Subcutaneous adipose tissue (tissue), 4 donors: ENCODE results near the gene MCC. TPM values are rescaled to one million over a fixed set of nuclear protein-coding genes. Genes with fewer than 3 reads are reported as not detected.

Experiments used
- total RNA-seq, 4 donors: library from RNA; depleted of rRNA; stranded (reverse); fragments of >200 nt; gene quantifications; one replicate each; pipeline ENCODE4 v1.1.0, GENCODE V29; 2016
- TF ChIP-seq, protein P1 (sequence below): fragments of 450-650 bp; IDR thresholded peaks from one replicate; pipeline ENCODE4 v1.5.1; 2016; ENCODE audit warnings: low read depth, mild to moderate bottlenecking, control low read depth, antibody characterized with exemption, moderate library complexity

MCC gene
- total RNA-seq, 4 donors from 2014 or later, result 15.0 to 57.3 (median 23.7) TPM

DNA sequence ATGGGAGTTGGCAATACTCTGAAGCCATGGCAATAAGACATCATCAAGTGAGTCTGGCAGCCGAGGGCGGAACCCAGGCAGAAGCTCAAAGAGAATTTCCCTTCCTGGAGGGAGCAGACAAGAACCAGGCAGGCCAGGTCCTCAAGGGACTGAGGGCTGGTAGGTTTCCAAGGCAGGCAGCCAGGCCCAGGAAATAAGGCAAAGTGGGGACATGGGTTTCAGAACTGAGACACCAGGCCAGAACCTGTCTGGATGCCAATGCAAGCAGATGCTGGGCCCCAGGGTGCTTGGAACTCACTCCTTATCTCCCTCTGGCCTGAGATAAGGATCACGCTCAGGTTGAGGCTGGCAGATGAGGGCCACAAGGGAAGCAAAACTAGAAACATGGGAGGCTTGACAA lies 62.3 kb downstream of the MCC start:
- TF ChIP-seq, protein P1, sequence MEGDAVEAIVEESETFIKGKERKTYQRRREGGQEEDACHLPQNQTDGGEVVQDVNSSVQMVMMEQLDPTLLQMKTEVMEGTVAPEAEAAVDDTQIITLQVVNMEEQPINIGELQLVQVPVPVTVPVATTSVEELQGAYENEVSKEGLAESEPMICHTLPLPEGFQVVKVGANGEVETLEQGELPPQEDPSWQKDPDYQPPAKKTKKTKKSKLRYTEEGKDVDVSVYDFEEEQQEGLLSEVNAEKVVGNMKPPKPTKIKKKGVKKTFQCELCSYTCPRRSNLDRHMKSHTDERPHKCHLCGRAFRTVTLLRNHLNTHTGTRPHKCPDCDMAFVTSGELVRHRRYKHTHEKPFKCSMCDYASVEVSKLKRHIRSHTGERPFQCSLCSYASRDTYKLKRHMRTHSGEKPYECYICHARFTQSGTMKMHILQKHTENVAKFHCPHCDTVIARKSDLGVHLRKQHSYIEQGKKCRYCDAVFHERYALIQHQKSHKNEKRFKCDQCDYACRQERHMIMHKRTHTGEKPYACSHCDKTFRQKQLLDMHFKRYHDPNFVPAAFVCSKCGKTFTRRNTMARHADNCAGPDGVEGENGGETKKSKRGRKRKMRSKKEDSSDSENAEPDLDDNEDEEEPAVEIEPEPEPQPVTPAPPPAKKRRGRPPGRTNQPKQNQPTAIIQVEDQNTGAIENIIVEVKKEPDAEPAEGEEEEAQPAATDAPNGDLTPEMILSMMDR, result no peak

DNA sequence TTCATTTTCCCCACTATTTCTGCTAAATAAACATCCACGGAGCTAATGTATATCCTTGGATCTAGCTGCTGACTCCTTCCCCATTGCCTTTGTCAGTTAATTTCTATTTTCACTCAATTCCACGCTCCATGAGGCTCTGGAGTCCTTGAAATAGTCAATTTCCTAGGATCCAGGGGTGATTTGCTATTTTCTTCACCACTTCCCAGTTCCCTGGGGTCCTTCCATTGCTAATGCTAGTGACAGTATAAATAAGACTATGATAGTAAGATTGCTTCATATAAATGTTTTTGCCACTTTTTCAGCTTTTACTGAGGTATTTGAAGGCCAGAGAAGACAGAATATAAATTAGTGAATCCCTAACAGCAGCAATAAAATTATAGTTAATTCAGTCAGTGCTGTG lies 66.6 kb downstream of the MCC start:
- TF ChIP-seq, protein P1, result no peak

DNA sequence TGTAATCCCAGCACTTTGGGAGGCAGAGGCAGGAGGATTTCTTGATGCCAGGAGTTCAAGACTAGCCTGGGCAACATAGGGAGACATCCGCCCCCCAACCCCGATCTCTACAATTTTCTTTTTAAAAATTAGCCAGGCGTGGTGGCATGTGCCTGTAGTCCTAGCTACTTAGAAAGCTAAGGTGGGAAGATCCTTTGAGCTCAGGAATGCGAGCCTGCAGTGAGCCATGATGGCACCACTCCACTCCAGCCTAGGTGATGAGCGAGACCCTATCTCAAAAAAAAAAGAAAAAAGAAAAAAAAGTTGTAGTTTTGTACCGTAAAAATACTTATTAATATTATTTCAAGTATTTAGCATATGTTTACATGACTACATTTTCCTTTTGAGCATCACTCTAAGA lies 82.7 kb downstream of the MCC start:
- TF ChIP-seq, protein P1, result no peak

DNA sequence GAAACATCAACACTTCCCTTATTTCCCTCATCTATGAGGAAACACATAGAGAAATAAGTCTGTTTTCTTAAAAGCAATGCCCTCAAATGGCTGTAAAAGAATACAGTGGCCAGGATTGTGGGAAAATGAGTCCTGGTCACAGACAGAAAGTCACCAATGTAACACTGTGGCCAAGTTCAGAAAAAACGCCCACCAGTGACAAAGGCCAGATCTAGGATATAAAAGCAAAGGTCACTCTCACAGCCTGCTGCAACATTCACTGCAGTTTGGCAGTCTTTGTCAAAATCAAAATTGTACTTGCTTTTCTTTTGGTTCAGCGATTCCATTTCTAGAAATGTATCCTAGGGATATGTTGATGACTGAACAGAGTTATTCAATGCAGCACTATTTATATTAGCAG lies 84.0 kb downstream of the MCC start:
- TF ChIP-seq, protein P1, result no peak

DNA sequence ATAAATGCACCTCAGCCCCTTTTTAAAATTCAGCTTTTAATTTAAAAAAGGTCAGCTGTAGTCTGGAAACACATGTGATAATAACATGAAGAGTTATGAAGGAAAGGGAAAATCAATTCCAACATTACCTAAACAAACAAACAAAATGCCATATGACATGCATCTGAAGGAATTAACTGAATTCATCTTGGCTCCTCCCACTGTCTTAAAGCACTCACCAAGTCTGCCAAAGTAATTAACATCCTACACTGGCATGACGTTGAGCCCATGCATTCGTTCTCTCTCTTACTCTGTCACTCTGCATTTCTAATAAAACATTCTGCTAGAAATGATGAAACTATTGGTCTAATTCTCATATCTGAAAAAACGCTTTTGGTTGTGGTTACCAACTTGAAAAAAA lies 91.2 kb downstream of the MCC start:
- TF ChIP-seq, protein P1, result no peak

DNA sequence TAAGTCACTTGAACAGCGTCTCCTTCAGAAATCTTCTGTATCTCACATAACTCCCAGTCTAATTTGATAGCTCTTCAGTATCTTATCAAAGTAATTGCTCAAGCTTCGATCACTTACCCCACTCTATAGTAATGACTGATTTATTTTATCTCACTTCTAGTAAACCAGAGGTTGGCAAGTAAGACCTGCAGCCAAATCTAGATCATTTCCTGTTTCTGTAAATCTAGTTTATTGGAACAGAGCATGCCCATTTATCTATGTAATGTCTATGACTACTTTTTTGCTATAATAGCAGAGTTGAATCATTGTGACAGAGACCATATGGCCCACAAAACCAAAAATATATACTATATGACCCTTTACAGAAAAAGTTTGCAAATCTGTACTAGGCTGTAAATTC lies 93.6 kb downstream of the MCC start:
- TF ChIP-seq, protein P1, result no peak

DNA sequence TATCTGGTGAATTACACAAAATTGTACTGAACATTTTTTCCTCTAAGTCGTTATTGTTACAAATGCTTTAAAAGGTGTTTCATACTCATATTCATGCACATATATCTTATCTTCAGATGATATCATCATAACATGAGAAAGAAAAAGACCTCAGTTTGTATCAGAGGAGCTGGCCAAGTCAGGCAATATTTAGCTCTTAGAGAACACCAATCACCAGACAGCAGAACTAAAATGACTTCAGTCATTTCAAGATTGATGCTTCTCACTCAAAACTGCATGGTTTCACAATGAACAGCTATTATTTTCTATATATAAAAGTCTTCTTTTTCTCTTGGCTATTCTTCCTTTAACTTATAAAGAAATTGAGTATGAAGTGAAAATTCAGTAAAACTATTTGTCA lies 98.0 kb downstream of the MCC start:
- TF ChIP-seq, protein P1, result no peak
